DND-41 (cell line): ENCODE results near the gene NBR1.
"Not testable (repeated sequence)": the region's sequence is repeated elsewhere in the genome, so short reads cannot be mapped to it uniquely, and the experiment has no call there.

Experiments used
- ATAC-seq: fragments of 200-7000 bp; cut with Tn5 transposase; 3 replicates; pipeline ENCODE4 v1.9.1; 2021; ENCODE audit warnings: low read depth; ENCODE audit not compliant: insufficient read depth
- DNase-seq: peaks from one replicate; pipeline ENCODE4 v3.0.0-alpha.2; 2020
- H2AFZ ChIP-seq: 2 replicates; pipeline ENCODE4 v1.6.0; 2012; ENCODE audit warnings: low read depth, low read length
- H3K27ac ChIP-seq: 2 replicates; pipeline ENCODE4 v1.5.1; 2012; ENCODE audit warnings: low read length, inconsistent platforms
- H3K27me3 ChIP-seq: fragments of 200-600 bp; sonication (generic); 2 replicates; pipeline ENCODE4 v1.6.0; 2012; ENCODE audit warnings: low read length, mild to moderate bottlenecking, inconsistent platforms; ENCODE audit not compliant: insufficient read depth, poor library complexity
- H3K36me3 ChIP-seq: 2 replicates; pipeline ENCODE4 v1.5.1; 2012; ENCODE audit warnings: low read length, inconsistent platforms; ENCODE audit not compliant: insufficient read depth
- H3K4me1 ChIP-seq: 2 replicates; pipeline ENCODE4 v1.5.1; 2012; ENCODE audit warnings: mild to moderate bottlenecking, low read length; ENCODE audit not compliant: insufficient read depth
- H3K4me2 ChIP-seq: 2 replicates; pipeline ENCODE4 v1.6.0; 2012; ENCODE audit warnings: mild to moderate bottlenecking, moderate library complexity, low read length, inconsistent platforms; ENCODE audit not compliant: insufficient read depth
- H3K4me3 ChIP-seq, 2 experiments: fragments of 200-600 bp in 1 of 2; shearing (Covaris generic) in 1 of 2; 2 replicates each; pipeline ENCODE4 v1.5.1; 2012 to 2016; ENCODE audit warnings: inconsistent platforms in 2 of 2, low read length in 2 of 2, mild to moderate bottlenecking in 2 of 2, low read depth in 1 of 2, moderate library complexity in 1 of 2
- H3K79me2 ChIP-seq: 2 replicates; pipeline ENCODE4 v1.6.0; 2012; ENCODE audit warnings: low read length, inconsistent platforms; ENCODE audit not compliant: insufficient read depth
- H3K9ac ChIP-seq: 2 replicates; pipeline ENCODE4 v1.6.0; 2012; ENCODE audit warnings: low read depth, mild to moderate bottlenecking, inconsistent platforms, low read length, moderate library complexity
- H3K9me3 ChIP-seq: 2 replicates; pipeline ENCODE4 v1.5.1; 2012; ENCODE audit warnings: low read length, moderate library complexity, mild to moderate bottlenecking, inconsistent platforms; ENCODE audit not compliant: insufficient read depth, severe bottlenecking
- H4K20me1 ChIP-seq: 2 replicates; pipeline ENCODE4 v1.6.0; 2012; ENCODE audit warnings: low read length; ENCODE audit not compliant: insufficient read depth
- CTCF ChIP-seq: IDR thresholded peaks from 2 replicates; pipeline ENCODE4 v1.5.1; 2012; ENCODE audit warnings: borderline replicate concordance, low read length, moderate library complexity, mild to moderate bottlenecking; ENCODE audit not compliant: poor library complexity, severe bottlenecking; ENCODE audit errors: extremely low read depth
- EZH2 ChIP-seq: IDR thresholded peaks from 3 replicates; pipeline ENCODE4 v1.6.1; 2012; ENCODE audit warnings: borderline replicate concordance, low read depth, mild to moderate bottlenecking, moderate library complexity, low read length, inconsistent platforms; ENCODE audit not compliant: severe bottlenecking

The NBR1 gene

GRCh38 chr17:43146649-43147048 is 24.4 kb upstream of the NBR1 start:
- no peaks in the 10 kb centered on the region for H3K79me2 ChIP-seq
- no peaks in the 10 kb centered on the region for H3K27me3 ChIP-seq
- ATAC-seq, result no peak
- H3K4me3 ChIP-seq, result no peak overlapping the region
- H2AFZ ChIP-seq, result no peak overlapping the region
- no peak overlapping the region for H3K4me2 ChIP-seq
- H3K4me1 ChIP-seq, result no peaks in the 10 kb centered on the region
- DNase-seq, result no peak
- no peak overlapping the region for H3K9ac ChIP-seq
- H3K36me3 ChIP-seq, result no peaks in the 10 kb centered on the region; the same call in 1 of the 2 replicates
- H3K9me3 ChIP-seq, result no peaks in the 10 kb centered on the region
- TF ChIP-seq CTCF, result no peak
- no peak for TF ChIP-seq EZH2
- no peak overlapping the region for H3K27ac ChIP-seq
- H4K20me1 ChIP-seq, result no peaks in the 10 kb centered on the region

- DNase-seq (no peak), ATAC-seq (no peak)
- no peak overlapping the region for H2AFZ ChIP-seq
- no peak overlapping the region for H3K9ac ChIP-seq
- H3K36me3 ChIP-seq, result peaks cover 4% of the 10 kb centered on the region; the same call in 1 of the 2 replicates
- no peak overlapping the region for H3K27ac ChIP-seq
- no peaks in the 10 kb centered on the region for H3K9me3 ChIP-seq
- H3K4me3 ChIP-seq, result no peak overlapping the region
- H3K79me2 ChIP-seq, result no peaks in the 10 kb centered on the region
- no peak for TF ChIP-seq CTCF
- no peak for TF ChIP-seq EZH2
- H3K27me3 ChIP-seq, result no peaks in the 10 kb centered on the region
- H3K4me1 ChIP-seq, result no peaks in the 10 kb centered on the region
- no peak overlapping the region for H3K4me2 ChIP-seq
- no peaks in the 10 kb centered on the region for H4K20me1 ChIP-seq
Measured at GRCh38 chr17:43151880-43152456, 19.0 kb upstream of the NBR1 start.

GRCh38 chr17:43153197-43153835 is 17.7 kb upstream of the NBR1 start:
- H3K36me3 ChIP-seq, H3K27ac ChIP-seq, H3K79me2 ChIP-seq, H3K9ac ChIP-seq, H3K9me3 ChIP-seq, DNase-seq, ATAC-seq, H4K20me1 ChIP-seq, H3K4me1 ChIP-seq, H3K4me2 ChIP-seq, H3K27me3 ChIP-seq, H2AFZ ChIP-seq, H3K4me3 ChIP-seq: not testable (repeated sequence)

GRCh38 chr17:43155666-43156065 is 15.3 kb upstream of the NBR1 start:
- Histone ChIP-seq H3K4me2 (no peak overlapping the region), H3K79me2 (no peaks in the 10 kb centered on the region), H3K27ac (no peak overlapping the region), H3K9me3 (no peaks in the 10 kb centered on the region), H3K36me3 (peaks cover 4% of the 10 kb centered on the region; the same call in 1 of the 2 replicates), H3K4me3 (no peak overlapping the region), H2AFZ (no peak overlapping the region), H3K9ac (no peak overlapping the region), H4K20me1 (no peaks in the 10 kb centered on the region), H3K4me1 (no peaks in the 10 kb centered on the region), H3K27me3 (no peaks in the 10 kb centered on the region)
- DNase-seq, result no peak
- TF ChIP-seq CTCF (no peak), EZH2 (no peak)
- ATAC-seq, result no peak

GRCh38 chr17:43159232-43159631 is 11.8 kb upstream of the NBR1 start:
- H3K27ac ChIP-seq, H3K27me3 ChIP-seq, H3K36me3 ChIP-seq, H3K4me1 ChIP-seq, H2AFZ ChIP-seq, H3K79me2 ChIP-seq, DNase-seq, H3K4me2 ChIP-seq, ATAC-seq, H3K9ac ChIP-seq, H3K9me3 ChIP-seq, H3K4me3 ChIP-seq, H4K20me1 ChIP-seq: not testable (repeated sequence)

- H3K36me3 ChIP-seq, DNase-seq, H3K9ac ChIP-seq, H3K4me2 ChIP-seq, H3K27me3 ChIP-seq, H3K4me3 ChIP-seq, H3K27ac ChIP-seq, H3K4me1 ChIP-seq, ATAC-seq, H3K9me3 ChIP-seq, H4K20me1 ChIP-seq, H3K79me2 ChIP-seq, H2AFZ ChIP-seq: not testable (repeated sequence)
Measured at GRCh38 chr17:43159957-43160356, 11.1 kb upstream of the NBR1 start.
